A549 treated with GW870086 at 1 μM for 4 hours (cell line): Measurements from ENCODE around the gene HSF5. TPM values are rescaled to one million over a fixed set of nuclear protein-coding genes. Genes with fewer than 3 reads are reported as not detected.

Experiments
- total RNA-seq: library from RNA; stranded (reverse); fragments of 200-300 nt; extraction: Qiagen RNA extraction; gene quantifications from 5 replicates; pipeline ENCODE4 v1.2.3, GENCODE V29; 2022; ENCODE audit warnings: low read depth

The HSF5 gene
- total RNA-seq: not detected in 5 replicates

GRCh38 chr17:58487589-58488427, at the start of gene HSF5:
Gene HSF5, minus strand, starts transcription at chr17:58488408. Its CDS starts 134 bp downstream, at chr17:58488274.

GRCh38 chr17:58513965-58514769, 26.0 kb upstream of the HSF5 start, which contains the start of gene MTMR4:
Gene MTMR4, minus strand, starts transcription at chr17:58514638. Its CDS starts 231 bp downstream, at chr17:58514407.

GRCh38 chr17:58417300-58418092, 70.7 kb downstream of the HSF5 start, which contains the start of gene RNF43:
Gene RNF43, minus strand, starts transcription at chr17:58417534. Its CDS starts 1,957 bp downstream, at chr17:58415577.

Other genes starting within 250 kb of the HSF5 start
- not detected in 5 replicates for gene LPO, start 249.8 kb downstream of the HSF5 start, total RNA-seq
- not detected in 5 replicates for gene MPO, start 207.5 kb downstream of the HSF5 start, total RNA-seq
- not detected in 5 replicates for gene TSPOAP1, start 159.6 kb downstream of the HSF5 start, total RNA-seq
- gene SUPT4H1, start 136.2 kb downstream of the HSF5 start, total RNA-seq: 99.0 to 169 TPM (median 146 TPM) in 5 replicates
- 0.15 to 0.83 TPM (median 0.38 TPM) in 5 replicates for gene RNF43, start 70.9 kb downstream of the HSF5 start, total RNA-seq
- gene MTMR4, start 26.2 kb upstream of the HSF5 start, total RNA-seq: 6.2 to 10.1 TPM (median 8.3 TPM) in 5 replicates
- gene TEX14, start 203.6 kb upstream of the HSF5 start, total RNA-seq: 0.12 to 0.47 TPM (median 0.29 TPM) in 5 replicates
- gene RAD51C, start 204.2 kb upstream of the HSF5 start, total RNA-seq: 52.1 to 62.1 TPM (median 57.3 TPM) in 5 replicates